Right lobe of liver (tissue), 4 donors: ENCODE measurements around the gene TBXA2R.

ENCODE experiments used
- CTCF ChIP-seq, 4 donors: fragments of 200-600 bp in 3 of 4; fragments of 450-650 bp in 1 of 4; IDR thresholded peaks; one replicate each; pipeline versions ENCODE4 v1.5.1 to v1.8.0; 2016 to 2022; ENCODE audit warnings: antibody characterized with exemption in 4 of 4, mild to moderate bottlenecking in 2 of 4
- POLR2A ChIP-seq: fragments of 450-650 bp; IDR thresholded peaks from one replicate; pipeline ENCODE4 v1.6.1; 2017; ENCODE audit warnings: antibody characterized with exemption, mild to moderate bottlenecking
- donor health status: DM: no; HTN: no; CAD: no.
- donor health status: DM: no; HTN: no; CAD: no.
- donor health status: DM: no; HTN: yes; CAD: no.

GRCh38 chr19:3577723-3578344 lies 28.8 kb downstream of the TBXA2R start:
- TF ChIP-seq POLR2A (no peak), CTCF (IDR thresholded peaks at IDR 0.05) (no peak)
